CD14-positive monocyte (primary cell): ENCODE data around the gene CYREN. TPM values are rescaled to one million over a fixed set of nuclear protein-coding genes. Genes with fewer than 3 reads are reported as not detected.
A peak's percentile ranks its signal among the peaks of the same experiment; 100 is the strongest.

Source experiments
- DNase-seq, 3 donors: peaks; one replicate each; pipeline ENCODE4 v3.0.0-alpha.2; 2011 to 2022
- H2AFZ ChIP-seq: 2 replicates; pipeline ENCODE4 v1.6.0; 2012; ENCODE audit warnings: mild to moderate bottlenecking, low read depth, low read length, inconsistent platforms; ENCODE audit not compliant: insufficient read depth, poor library complexity, severe bottlenecking
- H3K27ac ChIP-seq, 2 donors: 1 replicate in 1 of 2; 2 replicates in 1 of 2; pipeline ENCODE4 v1.5.1; 2012 to 2013; ENCODE audit warnings: low read length in 2 of 2, control low read depth in 1 of 2, inconsistent platforms in 1 of 2, low read depth in 1 of 2, mild to moderate bottlenecking in 1 of 2
- H3K27me3 ChIP-seq, 2 donors: one replicate each; pipeline versions ENCODE4 v1.6.0 to v1.6.1; 2011 to 2013; ENCODE audit warnings: low read length in 2 of 2; ENCODE audit not compliant: control insufficient read depth in 2 of 2, insufficient read depth in 2 of 2
- H3K36me3 ChIP-seq, 2 donors: replicated peaks in 1 of 2; 1 replicate in 1 of 2; 2 replicates in 1 of 2; pipeline versions ENCODE4 v1.5.1 to v1.6.1; 2012 to 2013; ENCODE audit warnings: low read length in 2 of 2, control low read depth in 1 of 2, inconsistent platforms in 1 of 2, mild to moderate bottlenecking in 1 of 2; ENCODE audit not compliant: insufficient read depth in 2 of 2, control insufficient read depth in 1 of 2
- H3K4me1 ChIP-seq, 2 donors: 1 replicate in 1 of 2; 2 replicates in 1 of 2; pipeline versions ENCODE4 v1.5.1 to v1.6.1; 2012 to 2013; ENCODE audit warnings: low read length in 2 of 2, control low read depth in 1 of 2, inconsistent platforms in 1 of 2, mild to moderate bottlenecking in 1 of 2, moderate library complexity in 1 of 2; ENCODE audit not compliant: insufficient read depth in 2 of 2, control insufficient read depth in 1 of 2
- H3K4me2 ChIP-seq: replicated peaks from 2 replicates; pipeline ENCODE3; 2012; ENCODE audit warnings: low read length, moderate library complexity, mild to moderate bottlenecking; ENCODE audit not compliant: poor library complexity, severe bottlenecking; ENCODE audit errors: extremely low read depth
- H3K4me3 ChIP-seq, 3 experiments: fragments of 200-600 bp in 1 of 3; sonication (generic) in 1 of 3; replicated peaks in 1 of 3; 1 replicate in 2 of 3; 2 replicates in 1 of 3; pipeline ENCODE4 v1.5.1; 2011 to 2013; ENCODE audit warnings: low read length in 3 of 3, mild to moderate bottlenecking in 3 of 3, control low read depth in 2 of 3, low read depth in 2 of 3, inconsistent platforms in 1 of 3, moderate library complexity in 1 of 3
- H3K79me2 ChIP-seq: 2 replicates; pipeline ENCODE4 v1.6.0; 2012; ENCODE audit warnings: mild to moderate bottlenecking, control low read depth, inconsistent platforms, low read length, moderate library complexity; ENCODE audit not compliant: insufficient read depth
- H3K9ac ChIP-seq: 2 replicates; pipeline ENCODE4 v1.6.0; 2017; ENCODE audit warnings: low read length, mild to moderate bottlenecking; ENCODE audit not compliant: insufficient read depth, poor library complexity, severe bottlenecking
- H3K9me3 ChIP-seq, 2 donors: replicated peaks in 1 of 2; 1 replicate in 1 of 2; 2 replicates in 1 of 2; pipeline versions ENCODE4 v1.5.1 to v1.6.1; 2012 to 2013; ENCODE audit warnings: low read length in 2 of 2, control low read depth in 1 of 2; ENCODE audit not compliant: control insufficient read depth in 1 of 2, insufficient read depth in 1 of 2
- H4K20me1 ChIP-seq: 2 replicates; pipeline ENCODE4 v1.6.0; 2012; ENCODE audit warnings: mild to moderate bottlenecking, low read length, control low read depth, moderate library complexity; ENCODE audit not compliant: insufficient read depth
- H3K27ac Mint-ChIP-seq, 7 donors: one replicate each; pipeline ENCODE4 v1.8.0; 2020; ENCODE audit warnings: mild to moderate bottlenecking in 7 of 7, mixed read lengths in 7 of 7, moderate library complexity in 6 of 7, inconsistent platforms in 2 of 7
- H3K27me3 Mint-ChIP-seq, 3 donors: one replicate each; pipeline ENCODE4 v1.8.0; 2021 to 2022; ENCODE audit warnings: low read depth in 3 of 3, mild to moderate bottlenecking in 3 of 3, mixed read lengths in 3 of 3, moderate library complexity in 3 of 3, inconsistent platforms in 1 of 3
- H3K36me3 Mint-ChIP-seq, 2 donors: one replicate each; pipeline ENCODE4 v1.8.0; 2020; ENCODE audit warnings: mixed read lengths in 2 of 2, inconsistent platforms in 1 of 2, mild to moderate bottlenecking in 1 of 2
- H3K4me1 Mint-ChIP-seq: one replicate; pipeline ENCODE4 v1.8.0; 2020; ENCODE audit warnings: mild to moderate bottlenecking, mixed read lengths
- H3K4me3 Mint-ChIP-seq, 2 donors: one replicate each; pipeline ENCODE4 v1.8.0; 2020; ENCODE audit warnings: mild to moderate bottlenecking in 2 of 2, mixed read lengths in 2 of 2, moderate library complexity in 1 of 2
- H3K9me3 Mint-ChIP-seq, 7 donors: one replicate each; pipeline ENCODE4 v1.8.0; 2020 to 2022; ENCODE audit warnings: mixed read lengths in 7 of 7, mild to moderate bottlenecking in 6 of 7, moderate library complexity in 6 of 7, inconsistent platforms in 2 of 7
- WGBS: methylation state at CpG from one replicate; pipeline ENCODE4 v1.1.5; 2013; ENCODE audit warnings: missing lambda C conversion rate; ENCODE audit not compliant: insufficient coverage; 5-methylcytosine and 5-hydroxymethylcytosine counted together
- intact Hi-C, 2 donors: fragments of 100-400 bp; cut with micrococcal nuclease; formaldehyde crosslinking; loops; one replicate each; pipeline versions ENCODE4 v1.15.0 to v1.15.1; 2023
- polyA plus RNA-seq, 3 donors: library from polyadenylated mRNA; depleted of rRNA in 1 of 3; unstranded in 2 of 3; stranded (reverse) in 1 of 3; fragments of 300-500 nt in 2 of 3; fragments of >200 nt in 1 of 3; fragmentation: Illumina TruSeq in 2 of 3; gene quantifications; 1 replicate in 2 of 3; 2 replicates in 1 of 3; pipeline ENCODE4 v1.2.3, GENCODE V29; 2012 to 2021
- TF ChIP-seq, protein P1 (sequence below): fragments of 200-600 bp; IDR thresholded peaks from one replicate; pipeline ENCODE4 v1.8.0; 2022; ENCODE audit warnings: antibody characterized with exemption, mild to moderate bottlenecking

CYREN gene
- polyA plus RNA-seq, 3 donors: 20.6 to 47.4 (median 40.1) TPM

DNA sequence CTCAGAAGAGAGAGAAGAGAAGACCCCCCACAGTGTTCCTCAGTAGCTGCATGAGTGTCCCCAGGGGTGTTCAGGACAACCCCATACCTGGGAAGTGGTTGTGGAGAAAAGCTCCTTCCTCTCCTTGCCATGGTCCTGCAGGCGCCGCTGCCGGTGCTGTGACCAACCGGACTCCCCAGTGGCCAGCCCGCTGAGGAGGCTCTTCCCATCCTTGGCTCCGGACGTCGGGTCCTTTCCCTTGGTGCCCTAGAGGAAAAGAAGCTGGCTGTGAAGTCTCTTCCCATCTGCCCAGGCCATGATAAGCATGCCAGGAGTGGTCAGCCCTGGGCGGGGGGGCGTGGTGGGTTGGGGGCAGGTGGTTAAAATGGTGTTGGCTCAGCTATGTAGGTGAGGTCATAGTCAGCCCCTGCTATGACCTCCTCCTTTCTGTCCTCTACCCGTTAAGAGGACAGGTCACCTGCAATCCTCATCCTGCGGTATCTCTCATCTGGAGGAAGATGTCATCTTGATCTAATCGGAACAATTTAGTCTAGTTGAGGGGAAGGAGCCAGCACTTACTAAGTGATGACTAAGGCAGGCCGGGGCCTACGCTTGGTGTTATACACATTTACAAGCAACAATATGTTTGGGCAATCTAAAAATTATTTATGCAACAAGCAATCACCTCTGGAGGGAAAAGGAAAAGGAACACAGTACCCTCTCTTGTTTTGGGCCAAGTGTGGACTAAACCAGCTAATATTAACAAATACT lies 27.6 kb upstream of the CYREN start:
- TF ChIP-seq, protein P1, sequence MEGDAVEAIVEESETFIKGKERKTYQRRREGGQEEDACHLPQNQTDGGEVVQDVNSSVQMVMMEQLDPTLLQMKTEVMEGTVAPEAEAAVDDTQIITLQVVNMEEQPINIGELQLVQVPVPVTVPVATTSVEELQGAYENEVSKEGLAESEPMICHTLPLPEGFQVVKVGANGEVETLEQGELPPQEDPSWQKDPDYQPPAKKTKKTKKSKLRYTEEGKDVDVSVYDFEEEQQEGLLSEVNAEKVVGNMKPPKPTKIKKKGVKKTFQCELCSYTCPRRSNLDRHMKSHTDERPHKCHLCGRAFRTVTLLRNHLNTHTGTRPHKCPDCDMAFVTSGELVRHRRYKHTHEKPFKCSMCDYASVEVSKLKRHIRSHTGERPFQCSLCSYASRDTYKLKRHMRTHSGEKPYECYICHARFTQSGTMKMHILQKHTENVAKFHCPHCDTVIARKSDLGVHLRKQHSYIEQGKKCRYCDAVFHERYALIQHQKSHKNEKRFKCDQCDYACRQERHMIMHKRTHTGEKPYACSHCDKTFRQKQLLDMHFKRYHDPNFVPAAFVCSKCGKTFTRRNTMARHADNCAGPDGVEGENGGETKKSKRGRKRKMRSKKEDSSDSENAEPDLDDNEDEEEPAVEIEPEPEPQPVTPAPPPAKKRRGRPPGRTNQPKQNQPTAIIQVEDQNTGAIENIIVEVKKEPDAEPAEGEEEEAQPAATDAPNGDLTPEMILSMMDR: no peak
- H3K27ac ChIP-seq: no peak overlapping the region
- H3K27ac Mint-ChIP-seq: no peak overlapping the region
- H3K4me3 Mint-ChIP-seq: no peak overlapping the region
- H3K4me1 Mint-ChIP-seq: no peaks in the 10 kb centered on the region
- no peak for DNase-seq
- H3K4me2 ChIP-seq: no peak overlapping the region
- H3K79me2 ChIP-seq: no peaks in the 10 kb centered on the region
- intact Hi-C loops: no loop called here
- no peaks in the 10 kb centered on the region for H3K9me3 Mint-ChIP-seq
- H3K9ac ChIP-seq: no peak overlapping the region
- H3K9me3 ChIP-seq: no peaks in the 10 kb centered on the region
- no peaks in the 10 kb centered on the region for H3K27me3 Mint-ChIP-seq
- no peak overlapping the region for H3K4me3 ChIP-seq
- H3K36me3 Mint-ChIP-seq: peaks cover 93 to 98% of the 10 kb centered on the region in 2 donors
- no peaks in the 10 kb centered on the region for H3K27me3 ChIP-seq
- no peaks in the 10 kb centered on the region for H3K4me1 ChIP-seq
- peaks cover 92 to 100% of the 10 kb centered on the region in 2 donors for H3K36me3 ChIP-seq
- no peaks in the 10 kb centered on the region for H4K20me1 ChIP-seq
- 95% methylated on average over 6 of the region's 15 CpGs for WGBS
- H2AFZ ChIP-seq: no peak overlapping the region

- no peak overlapping the region for H3K4me2 ChIP-seq
- Mint-ChIP-seq H3K4me1 (no peaks in the 10 kb centered on the region), H3K27me3 (no peaks in the 10 kb centered on the region), H3K9me3 (no peaks in the 10 kb centered on the region), H3K27ac (peak overlapping the region in 3 of 7 donors; percentile 3 to 58 (median 52)), H3K4me3 (no peak overlapping the region), H3K36me3 (peaks cover 93 to 98% of the 10 kb centered on the region in 2 donors)
- no peak overlapping the region for H3K4me3 ChIP-seq
- DNase-seq: no peak
- WGBS: 100% methylated on average over 1 of the region's 2 CpGs
- no peak overlapping the region for H3K9ac ChIP-seq
- no peaks in the 10 kb centered on the region for H3K9me3 ChIP-seq
- H3K79me2 ChIP-seq: no peaks in the 10 kb centered on the region
- intact Hi-C loops: no loop called here
- no peaks in the 10 kb centered on the region for H3K4me1 ChIP-seq
- H3K27ac ChIP-seq: no peak overlapping the region
- H3K36me3 ChIP-seq: peaks cover 95 to 100% of the 10 kb centered on the region in 2 donors
- no peaks in the 10 kb centered on the region for H4K20me1 ChIP-seq
- no peak overlapping the region for H2AFZ ChIP-seq
- H3K27me3 ChIP-seq: no peaks in the 10 kb centered on the region
- TF ChIP-seq, protein P1: no peak
Measured at GRCh38 chr7:135197343-135197742, 26.8 kb upstream of the CYREN start.
